HG03460 (cell line): ENCODE results near the gene KDF1.
"Not testable (repeated sequence)": the region's sequence is repeated elsewhere in the genome, so short reads cannot be mapped to it uniquely, and the experiment has no call there.

ENCODE experiments used
- ATAC-seq: cut with Tn5 transposase; IDR thresholded peaks from one replicate; pipeline ENCODE4 v1.9.1; 2021; ENCODE audit not compliant: unreplicated experiment

KDF1 gene

GRCh38 chr1:26957306-26957705 is 3.0 kb downstream of the KDF1 start:
- ATAC-seq = no peak

DNA sequence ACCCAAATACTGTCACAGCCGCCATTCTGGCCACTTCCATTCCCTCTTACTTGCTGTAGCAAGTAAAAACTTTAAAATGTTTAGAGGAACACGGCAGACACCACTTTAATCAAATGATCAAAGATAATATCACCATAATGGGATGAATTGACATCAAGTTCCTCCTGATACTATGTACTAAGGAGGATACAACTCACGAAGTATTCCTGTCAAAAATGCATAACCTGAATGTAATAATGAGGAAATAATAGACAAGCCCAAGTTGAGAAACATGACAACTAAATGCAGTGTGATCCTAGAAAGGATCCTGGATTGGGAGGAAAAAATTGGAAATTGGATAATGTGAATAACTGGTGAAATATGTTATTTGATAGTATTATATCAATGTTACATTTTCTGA is 3.9 kb downstream of the KDF1 start:
- no peak for ATAC-seq

DNA sequence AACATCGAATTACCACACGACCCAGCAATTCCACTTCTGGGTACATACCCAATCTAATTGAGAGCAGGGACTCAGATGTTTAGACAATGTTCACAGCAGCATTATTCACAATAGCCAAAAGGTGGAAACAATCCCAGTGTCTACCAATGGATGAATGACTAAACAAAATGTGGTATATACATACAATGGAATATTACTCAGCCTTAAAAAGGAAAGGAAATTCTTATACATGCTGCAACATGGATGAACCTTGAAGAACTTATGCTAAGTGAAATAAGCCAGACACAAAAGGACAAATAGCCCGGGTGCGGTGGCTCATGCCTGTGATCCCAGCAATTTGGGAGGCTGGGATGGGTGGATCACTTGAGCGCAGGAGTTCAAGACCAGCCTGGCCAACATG is 6.9 kb downstream of the KDF1 start:
- ATAC-seq = no peak

DNA sequence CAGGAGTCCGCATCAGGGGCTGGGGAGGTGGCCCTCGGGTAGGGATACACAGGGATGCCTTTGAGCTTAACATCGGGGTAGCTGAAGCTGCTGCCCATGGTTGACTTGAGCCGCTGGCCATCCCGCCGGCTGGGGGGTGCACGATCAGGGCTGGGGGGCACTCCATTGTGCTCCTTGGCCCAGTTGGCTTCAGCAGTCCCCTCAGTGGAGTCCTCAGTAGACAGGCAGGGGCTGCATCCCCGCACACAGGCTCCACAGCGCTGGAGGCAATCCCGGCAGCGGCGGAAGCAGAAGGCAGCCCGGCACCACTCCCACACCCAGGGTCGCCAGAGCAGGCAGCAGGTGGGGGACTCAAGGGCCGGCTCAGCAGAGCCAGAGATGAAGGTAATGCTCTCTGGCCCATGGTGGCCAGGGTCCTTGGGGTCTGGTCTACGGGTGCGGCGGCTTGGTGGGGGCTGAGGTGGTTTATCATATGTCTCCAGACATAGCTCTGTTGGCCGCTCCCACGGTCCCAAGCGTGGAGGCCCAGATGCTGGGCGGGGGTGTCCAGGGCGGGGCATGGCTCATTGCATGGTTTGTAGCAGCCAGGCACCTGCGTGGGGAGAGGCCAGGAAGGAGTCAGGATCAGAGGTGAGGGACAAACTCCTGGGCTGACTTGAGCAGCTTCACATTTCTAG is 8.3 kb downstream of the KDF1 start:
- ATAC-seq = no peak

- no peak for ATAC-seq
These were observed 9.1 kb downstream of the KDF1 start for GRCh38 chr1:26951216-26951615.

GRCh38 chr1:26950602-26951001 is 9.7 kb downstream of the KDF1 start:
- ATAC-seq = no peak

- no peak for ATAC-seq
These were observed 10.3 kb downstream of the KDF1 start for GRCh38 chr1:26949926-26950319.

GRCh38 chr1:26949266-26949925 is 10.9 kb downstream of the KDF1 start:
- ATAC-seq = no peak

GRCh38 chr1:26948725-26949057 is 11.6 kb downstream of the KDF1 start:
- ATAC-seq = not testable (repeated sequence)

GRCh38 chr1:26946270-26946669 is 14.0 kb downstream of the KDF1 start:
- ATAC-seq = no peak

- ATAC-seq = no peak
These were observed 14.5 kb downstream of the KDF1 start for GRCh38 chr1:26945728-26946127.

GRCh38 chr1:26945138-26945537 is 15.1 kb downstream of the KDF1 start:
- no peak for ATAC-seq

DNA sequence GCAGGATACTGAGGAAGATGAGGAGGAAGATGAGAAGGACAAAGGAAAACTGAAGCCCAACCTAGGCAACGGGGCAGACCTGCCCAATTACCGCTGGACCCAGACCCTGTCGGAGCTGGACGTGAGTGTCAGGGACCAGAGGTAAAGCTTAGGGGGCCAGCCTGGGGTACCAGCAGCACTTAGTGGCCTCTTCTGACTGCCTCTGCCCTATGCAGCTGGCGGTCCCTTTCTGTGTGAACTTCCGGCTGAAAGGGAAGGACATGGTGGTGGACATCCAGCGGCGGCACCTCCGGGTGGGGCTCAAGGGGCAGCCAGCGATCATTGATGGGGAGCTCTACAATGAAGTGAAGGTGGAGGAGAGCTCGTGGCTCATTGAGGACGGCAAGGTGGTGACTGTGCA is 17.6 kb downstream of the KDF1 start:
- no peak for ATAC-seq

DNA sequence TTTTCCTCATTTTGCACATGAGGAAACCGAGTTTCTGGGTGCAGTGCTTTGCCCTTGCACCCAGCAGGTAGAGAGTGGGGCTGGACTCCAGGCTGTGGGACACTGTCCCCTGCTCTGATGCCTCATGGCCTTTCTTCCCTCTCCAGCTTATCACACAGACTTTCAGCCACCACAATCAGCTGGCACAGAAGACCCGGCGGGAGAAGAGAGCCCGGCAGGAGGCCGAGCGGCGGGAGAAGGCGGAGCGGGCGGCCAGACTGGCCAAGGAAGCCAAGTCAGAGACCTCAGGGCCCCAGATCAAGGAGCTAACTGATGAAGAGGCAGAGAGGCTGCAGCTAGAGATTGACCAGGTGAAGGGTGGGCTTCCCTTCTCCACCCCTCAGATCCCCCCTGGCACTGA is 19.0 kb downstream of the KDF1 start:
- ATAC-seq = no peak

DNA sequence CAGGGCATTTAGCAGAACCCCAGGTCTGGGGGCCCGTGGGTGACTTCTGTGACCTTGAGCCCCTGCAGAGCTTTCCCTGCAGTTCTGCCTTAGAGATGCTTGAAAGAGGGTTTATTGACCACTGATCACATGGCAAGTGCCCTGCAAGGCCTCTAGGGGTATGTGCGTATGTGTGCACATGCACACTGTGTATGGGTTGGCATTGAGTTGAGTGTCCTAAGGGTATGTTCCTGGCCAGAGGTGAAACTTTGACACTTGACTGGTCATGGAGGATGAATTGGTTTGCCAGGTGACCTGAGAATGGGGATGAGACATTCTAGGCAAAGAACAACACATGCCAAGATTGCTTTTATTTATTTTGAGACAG is 21.6 kb downstream of the KDF1 start:
- no peak for ATAC-seq

DNA sequence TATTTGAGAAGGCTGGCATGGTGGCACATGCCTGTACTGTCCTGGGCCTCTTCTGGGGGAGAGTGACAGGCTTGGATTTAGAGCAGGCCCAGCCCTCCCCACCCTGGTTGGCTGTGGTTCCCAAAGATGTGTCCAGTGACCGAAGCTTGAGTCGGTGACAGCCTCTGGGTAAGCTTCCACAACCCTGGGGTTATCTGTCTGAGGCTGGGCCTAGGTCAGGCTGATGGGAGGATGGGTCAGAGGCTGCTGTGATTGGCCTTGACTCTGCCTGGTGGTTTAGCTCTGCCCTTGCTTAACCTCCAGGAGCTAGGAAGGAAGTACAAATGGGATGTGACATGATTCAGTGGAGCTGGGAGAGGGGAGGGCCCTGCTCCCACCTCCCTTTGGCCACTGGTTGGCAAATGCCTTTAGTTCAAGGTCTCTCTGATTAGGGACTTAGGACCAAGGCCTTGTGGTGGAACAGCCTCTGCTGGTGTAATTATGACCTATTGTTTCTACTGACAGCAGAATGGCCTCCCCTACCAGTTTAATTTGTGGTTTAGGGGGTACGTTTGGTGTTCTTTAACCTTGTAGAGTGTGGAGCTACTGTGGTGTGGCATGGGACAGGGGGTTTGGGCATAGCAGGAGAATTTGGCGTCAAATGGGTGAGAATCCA is 22.1 kb downstream of the KDF1 start:
- ATAC-seq = no peak

DNA sequence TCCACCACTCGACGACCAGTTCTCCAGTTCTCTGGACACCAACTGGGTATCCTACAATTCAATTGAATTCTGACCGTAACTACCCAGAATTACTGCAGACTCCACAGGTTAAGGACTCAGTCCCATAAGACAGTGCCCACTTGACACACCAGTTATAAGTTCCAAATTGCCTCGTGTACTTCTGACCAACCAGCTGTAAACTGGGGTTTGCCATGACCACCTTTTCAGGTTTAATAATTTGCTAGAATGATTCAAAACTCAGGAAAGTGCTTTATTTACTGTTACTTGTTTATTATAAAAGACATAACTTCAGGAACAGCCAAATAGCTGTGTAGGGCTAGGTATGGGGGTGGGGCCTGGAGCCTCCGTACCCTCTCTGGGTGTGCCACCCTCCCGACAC is 23.4 kb downstream of the KDF1 start:
- ATAC-seq = no peak

- no peak for ATAC-seq
These were observed 27.7 kb downstream of the KDF1 start for GRCh38 chr1:26932531-26932930.

GRCh38 chr1:26923711-26924110 is 36.6 kb downstream of the KDF1 start:
- ATAC-seq = no peak

DNA sequence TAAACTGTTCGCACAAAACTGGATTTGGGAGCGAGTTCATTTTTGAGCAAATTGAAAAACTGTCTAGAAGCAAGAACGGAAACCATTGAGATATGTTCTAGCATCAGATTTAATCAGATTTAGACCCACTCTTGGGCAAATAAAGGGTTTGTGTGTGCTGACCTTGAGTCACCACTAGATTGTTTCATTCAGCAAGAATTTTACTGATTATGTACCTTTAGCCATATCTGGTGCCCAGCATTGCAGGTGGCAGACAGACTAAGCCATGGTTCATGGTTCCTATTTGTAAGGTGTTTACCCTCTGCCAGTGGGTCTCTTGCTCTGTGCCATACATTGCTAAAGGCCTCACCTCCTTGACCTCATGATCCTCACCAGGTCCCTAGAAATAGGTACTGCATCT is 37.4 kb downstream of the KDF1 start:
- ATAC-seq = no peak

DNA sequence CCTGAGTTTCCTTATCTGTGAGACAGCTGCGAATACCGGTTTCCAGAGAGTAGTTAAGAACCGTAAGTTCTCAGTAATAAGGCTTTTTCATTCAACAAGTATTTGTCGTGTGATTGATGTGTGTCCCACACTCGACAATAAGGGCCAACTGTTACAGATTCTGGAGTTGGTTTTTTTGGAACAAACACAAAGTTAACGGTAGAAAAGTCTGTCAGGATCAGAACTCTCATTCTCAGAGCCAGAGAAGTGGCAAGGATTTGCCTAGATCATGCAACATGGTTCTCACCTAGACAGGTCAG is 37.9 kb downstream of the KDF1 start:
- no peak for ATAC-seq

DNA sequence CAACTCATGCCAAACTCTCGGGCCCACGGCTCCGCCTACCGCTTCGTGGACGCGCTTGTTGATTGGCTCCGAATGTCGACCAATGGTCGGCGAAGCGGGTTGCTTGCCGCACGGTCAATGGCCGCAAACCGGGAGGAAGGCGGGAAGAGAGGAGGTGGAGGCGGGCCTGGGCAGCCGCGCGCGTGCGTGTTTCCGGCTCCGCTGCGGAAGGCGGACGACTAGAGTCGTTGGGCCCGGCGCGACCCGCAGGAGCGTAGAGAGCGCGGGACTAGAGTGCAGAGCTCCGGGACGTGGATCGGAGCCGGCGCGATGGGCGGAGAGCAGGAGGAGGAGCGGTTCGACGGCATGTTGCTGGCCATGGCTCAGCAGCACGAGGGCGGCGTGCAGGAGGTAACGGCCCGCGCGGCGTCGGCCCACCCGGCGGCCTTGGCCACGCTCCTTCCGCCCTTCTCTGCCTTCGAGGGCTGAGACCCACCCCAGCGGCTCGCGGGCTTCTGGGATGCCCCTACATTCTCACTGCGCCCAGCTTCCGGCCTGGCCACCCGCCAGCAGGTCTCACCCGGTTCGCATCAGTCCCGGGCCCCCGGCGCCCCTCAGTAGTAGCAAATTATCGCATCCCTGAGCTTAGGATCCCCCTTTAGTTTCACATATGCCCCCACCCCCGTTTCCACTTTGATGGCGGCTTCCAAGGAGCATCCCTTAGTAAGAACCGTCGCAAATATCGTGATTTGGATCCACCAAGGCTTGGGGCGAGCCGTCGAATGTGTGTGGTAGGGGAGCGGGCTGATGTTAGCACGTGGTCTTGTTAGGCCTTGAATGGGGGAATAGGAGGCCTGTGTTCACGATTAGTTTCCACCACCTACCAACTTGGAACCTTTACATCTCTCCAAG is 38.5 kb downstream of the KDF1 start, which contains the start of gene NUDC:
Gene NUDC, plus strand, starts transcription at position 204 of the 891 bp plus-strand sequence. Its CDS starts 106 bp downstream, at position 310.
- ATAC-seq = peak; percentile 97
